Right renal pelvis (tissue), 4 donors: ENCODE data around the gene INPP5D. TPM values are rescaled to one million over a fixed set of nuclear protein-coding genes. Genes with fewer than 3 reads are reported as not detected.

Source experiments
- DNase-seq, 4 donors: peaks; one replicate each; pipeline ENCODE4 v3.0.0-alpha.2; 2013; ENCODE audit warnings: low read depth in 4 of 4, low spot score in 3 of 4, missing footprints in 1 of 4
- polyA plus RNA-seq, 4 donors: library from polyadenylated mRNA; unstranded; fragments of 120-200 nt; gene quantifications; one replicate each; pipeline ENCODE4 v1.2.1, GENCODE V29; 2013; ENCODE audit not compliant: insufficient read length in 4 of 4

The INPP5D gene
- polyA plus RNA-seq, 4 donors, result 5.4 to 10.7 (median 6.9) TPM

- DNase-seq, result no peak
These were observed 163.1 kb downstream of the INPP5D start for GRCh38 chr2:233223059-233223894.

- no peak for DNase-seq
These were observed 165.3 kb downstream of the INPP5D start for GRCh38 chr2:233225230-233226068.

GRCh38 chr2:233226511-233227031, 166.4 kb downstream of the INPP5D start:
- no peak for DNase-seq

- DNase-seq, result no peak
These were observed 167.3 kb downstream of the INPP5D start for GRCh38 chr2:233227346-233227978.

GRCh38 chr2:233228376-233228775, 168.2 kb downstream of the INPP5D start:
- DNase-seq, result no peak

- no peak for DNase-seq
These were observed 173.6 kb downstream of the INPP5D start for GRCh38 chr2:233233618-233234230.

- no peak for DNase-seq
These were observed 174.1 kb downstream of the INPP5D start for GRCh38 chr2:233234264-233234663.

GRCh38 chr2:233234996-233235395, 174.9 kb downstream of the INPP5D start:
- no peak for DNase-seq

GRCh38 chr2:233235977-233236376, 175.8 kb downstream of the INPP5D start:
- no peak for DNase-seq

GRCh38 chr2:233236820-233237589, 176.9 kb downstream of the INPP5D start:
- DNase-seq, result no peak

GRCh38 chr2:233240897-233241296, 180.8 kb downstream of the INPP5D start:
- DNase-seq, result no peak

GRCh38 chr2:233241803-233242202, 181.7 kb downstream of the INPP5D start:
- DNase-seq, result no peak

GRCh38 chr2:233242231-233242927, 182.2 kb downstream of the INPP5D start:
- DNase-seq, result no peak

- DNase-seq, result no peak
These were observed 183.2 kb downstream of the INPP5D start for GRCh38 chr2:233243348-233243747.

- DNase-seq, result no peak
These were observed 184.7 kb downstream of the INPP5D start for GRCh38 chr2:233244818-233245217.

GRCh38 chr2:233245406-233245805, 185.3 kb downstream of the INPP5D start:
- no peak for DNase-seq

GRCh38 chr2:233247116-233247515, 187.0 kb downstream of the INPP5D start:
- DNase-seq, result no peak

- DNase-seq, result no peak
These were observed 187.6 kb downstream of the INPP5D start for GRCh38 chr2:233247744-233248143.

GRCh38 chr2:233248999-233249398, 188.9 kb downstream of the INPP5D start:
- DNase-seq, result no peak
